Caco-2 (cell line): ENCODE data around the gene ANO10. TPM values are rescaled to one million over a fixed set of nuclear protein-coding genes. Genes with fewer than 3 reads are reported as not detected.
"Not testable (repeated sequence)": the region's sequence is repeated elsewhere in the genome, so short reads cannot be mapped to it uniquely, and the experiment has no call there.

Experiments
- BruUV-seq: library from RNA; stranded (reverse); fragments of 400-500 nt; replicated peaks from 2 replicates; lab custom pipeline; 2021; lab: Mats Ljungman, UMichigan
- CTCF ChIA-PET: fragments of 300-600 bp; sonication (Branson Sonifier 250); formaldehyde crosslinking; loops from one replicate; lab custom pipeline; 2022; ENCODE audit warnings: antibody characterized with exemption; lab: Charles Lee
- POLR2A ChIA-PET: fragments of 300-600 bp; sonication (Branson Sonifier 250); formaldehyde crosslinking; loops from one replicate; lab custom pipeline; 2022; ENCODE audit warnings: antibody characterized with exemption; lab: Charles Lee
- DNase-seq, 2 experiments: peaks; one replicate each; pipeline versions ENCODE4 v3.0.0 to v3.0.0-alpha.2; 2020 to 2022
- H3K27me3 ChIP-seq: replicated peaks from 2 replicates; pipeline ENCODE4 v1.6.0; 2011; ENCODE audit warnings: low read length; ENCODE audit not compliant: control insufficient read depth, insufficient read depth
- H3K36me3 ChIP-seq: 2 replicates; pipeline ENCODE4 v1.5.1; 2011; ENCODE audit warnings: low read length; ENCODE audit not compliant: control insufficient read depth, insufficient read depth
- H3K4me1 ChIP-seq: fragments of 250-450 bp; sonication (Bioruptor Pico); 2 replicates; pipeline ENCODE4 v1.5.1; 2020; ENCODE audit warnings: mild to moderate bottlenecking
- H3K4me3 ChIP-seq: 2 replicates; pipeline ENCODE4 v1.5.1; 2011; ENCODE audit warnings: low read depth, mild to moderate bottlenecking, control low read depth, low read length
- H3K9me3 ChIP-seq: fragments of 250-450 bp; sonication (Bioruptor Pico); 2 replicates; pipeline ENCODE4 v1.5.1; 2020; ENCODE audit warnings: mild to moderate bottlenecking, moderate library complexity
- H3K27ac Mint-ChIP-seq: one replicate; pipeline ENCODE4 v1.8.0; 2022; ENCODE audit warnings: mixed read lengths; ENCODE audit not compliant: unreplicated experiment
- H3K27me3 Mint-ChIP-seq: one replicate; pipeline ENCODE4 v1.8.0; 2022; ENCODE audit warnings: mixed read lengths; ENCODE audit not compliant: insufficient read depth, unreplicated experiment
- H3K36me3 Mint-ChIP-seq: one replicate; pipeline ENCODE4 v1.8.0; 2022; ENCODE audit warnings: mild to moderate bottlenecking, mixed read lengths; ENCODE audit not compliant: insufficient read depth, unreplicated experiment
- H3K4me1 Mint-ChIP-seq: one replicate; pipeline ENCODE4 v1.8.0; 2022; ENCODE audit warnings: low read depth, mixed read lengths; ENCODE audit not compliant: unreplicated experiment
- H3K4me3 Mint-ChIP-seq: one replicate; pipeline ENCODE4 v1.8.0; 2022; ENCODE audit warnings: mild to moderate bottlenecking, moderate library complexity, mixed read lengths; ENCODE audit not compliant: unreplicated experiment
- H3K9me3 Mint-ChIP-seq: one replicate; pipeline ENCODE4 v1.8.0; 2022; ENCODE audit warnings: mixed read lengths; ENCODE audit not compliant: unreplicated experiment
- CTCF ChIP-seq, 2 experiments: fragments of 200-600 bp in 1 of 2; IDR thresholded peaks; 1 replicate in 1 of 2; 2 replicates in 1 of 2; pipeline versions ENCODE4 v1.5.1 to v1.8.0; 2011 to 2022; ENCODE audit warnings: antibody characterized with exemption in 1 of 2, control low read depth in 1 of 2, inconsistent platforms in 1 of 2, low read depth in 1 of 2, low read length in 1 of 2, mild to moderate bottlenecking in 1 of 2, moderate library complexity in 1 of 2; ENCODE audit not compliant: insufficient read depth in 1 of 2, severe bottlenecking in 1 of 2, unreplicated experiment in 1 of 2
- intact Hi-C: fragments of 100-400 bp; cut with micrococcal nuclease; formaldehyde crosslinking; loops from one replicate; pipeline ENCODE4 v1.10.0; 2022; ENCODE audit not compliant: unreplicated experiment
- total RNA-seq: library from RNA; stranded (reverse); gene quantifications from 2 replicates; pipeline ENCODE4 v1.2.3, GENCODE V29; 2022

The ANO10 gene
- total RNA-seq, 1 experiment from 2014 or later = 24.1 TPM

- intact Hi-C loops = no loop called here
- Mint-ChIP-seq H3K9me3 (peaks cover 18% of the 10 kb centered on the region), H3K27me3 (peaks cover 3% of the 10 kb centered on the region), H3K4me1 (no peaks in the 10 kb centered on the region), H3K36me3 (no peaks in the 10 kb centered on the region), H3K4me3 (no peak overlapping the region), H3K27ac (no peak overlapping the region)
- Histone ChIP-seq H3K36me3 (no peaks in the 10 kb centered on the region), H3K9me3 (no peaks in the 10 kb centered on the region), H3K4me3 (no peak overlapping the region), H3K4me1 (no peaks in the 10 kb centered on the region), H3K27me3 (no peaks in the 10 kb centered on the region)
- ChIA-PET POLR2A (no interaction called here), CTCF (no interaction called here)
- BruUV-seq = no TSS peak
- no peak for TF ChIP-seq CTCF (IDR thresholded peaks at IDR 0.05; ENCODE audit: insufficient read depth in 1 of 2, low read depth in 1 of 2, low read length in 1 of 2, severe bottlenecking in 1 of 2, unreplicated experiment in 1 of 2)
- DNase-seq = peak; percentile 12 to 51
Observed at GRCh38 chr3:43659250-43659880, 37.6 kb upstream of the ANO10 start.

GRCh38 chr3:43656390-43656789 lies 34.6 kb upstream of the ANO10 start:
- H3K9me3 Mint-ChIP-seq, H3K4me1 ChIP-seq, intact Hi-C loops, H3K36me3 Mint-ChIP-seq, H3K27ac Mint-ChIP-seq, DNase-seq, H3K36me3 ChIP-seq, H3K9me3 ChIP-seq, H3K27me3 ChIP-seq, H3K4me1 Mint-ChIP-seq, POLR2A ChIA-PET, BruUV-seq, H3K27me3 Mint-ChIP-seq, H3K4me3 ChIP-seq, H3K4me3 Mint-ChIP-seq: not testable (repeated sequence)
- CTCF ChIA-PET = interaction anchor here (1.0 kb wide), 1 partner anchor 279 kb away, joined by 3 read pairs; no protein-coding TSS in a partner anchor

GRCh38 chr3:43650345-43650744 lies 28.5 kb upstream of the ANO10 start:
- no TSS peak for BruUV-seq
- POLR2A ChIA-PET = no interaction called here

More at GRCh38 chr3:43650345-43650744, 28.5 kb upstream of the ANO10 start:
- Mint-ChIP-seq H3K27me3 (no peaks in the 10 kb centered on the region), H3K4me1 (no peaks in the 10 kb centered on the region), H3K4me3 (no peak overlapping the region), H3K27ac (no peak overlapping the region), H3K36me3 (no peaks in the 10 kb centered on the region), H3K9me3 (no peaks in the 10 kb centered on the region)
- CTCF ChIA-PET = no interaction called here
- no peak for TF ChIP-seq CTCF (IDR thresholded peaks at IDR 0.05; ENCODE audit: insufficient read depth in 1 of 2, low read depth in 1 of 2, low read length in 1 of 2, severe bottlenecking in 1 of 2, unreplicated experiment in 1 of 2)
- intact Hi-C loops = no loop called here
- no peak for DNase-seq
- no peaks in the 10 kb centered on the region for H3K9me3 ChIP-seq
- H3K4me1 ChIP-seq = peaks cover 5% of the 10 kb centered on the region; the same call in 1 of the 2 replicates
- H3K36me3 ChIP-seq = no peaks in the 10 kb centered on the region
- no peak overlapping the region for H3K4me3 ChIP-seq
- no peaks in the 10 kb centered on the region for H3K27me3 ChIP-seq
